Activated CD8-positive, alpha-beta memory T cell treated with anti-CD3 and anti-CD28 coated beads for 48 hours (primary cell): ENCODE results near the gene KRT17.
"Not testable (repeated sequence)": the region's sequence is repeated elsewhere in the genome, so short reads cannot be mapped to it uniquely, and the experiment has no call there.

ENCODE experiments used
- DNase-seq, 3 experiments: peaks; one replicate each; pipeline ENCODE4 v3.0.0-alpha.2; 2020; ENCODE audit warnings: low read depth in 2 of 3, low spot score in 2 of 3

The KRT17 gene

GRCh38 chr17:41578538-41578937 lies 45.8 kb downstream of the KRT17 start:
- DNase-seq, result no peak

- DNase-seq, result not testable (repeated sequence)
Observed at GRCh38 chr17:41576740-41577139, 47.6 kb downstream of the KRT17 start.

- no peak for DNase-seq
Observed at GRCh38 chr17:41575336-41575735, 49.0 kb downstream of the KRT17 start.

- DNase-seq, result no peak
Observed at GRCh38 chr17:41571561-41572434, 52.6 kb downstream of the KRT17 start, which contains the start of gene KRT9. TSS of gene KRT9 (minus strand) at chr17:41572059. CDS start at chr17:41571992, 67 bp downstream.
